H1 (cell line): ENCODE data around the gene TEK. TPM values are rescaled to one million over a fixed set of nuclear protein-coding genes. Genes with fewer than 3 reads are reported as not detected.

ENCODE experiments used
- CTCF ChIA-PET: fragments of 300-600 bp; sonication (Branson Sonifier 250); formaldehyde crosslinking; loops from one replicate; lab custom pipeline; 2021; ENCODE audit not compliant: partially characterized antibody; lab: Charles Lee
- POLR2A ChIA-PET: fragments of 300-600 bp; sonication (Branson Sonifier 250); formaldehyde crosslinking; loops from one replicate; lab custom pipeline; 2021; ENCODE audit warnings: inconsistent platforms; ENCODE audit not compliant: partially characterized antibody; lab: Charles Lee
- DNase-seq, 2 experiments: peaks; one replicate each; pipeline versions ENCODE4 v3.0.0 to v3.0.0-alpha.2; 2010 to 2022; ENCODE audit warnings: low spot score in 2 of 2, low read depth in 1 of 2, mixed read lengths in 1 of 2
- FAIRE-seq: peaks from 2 replicates; lab custom pipeline; 2011; peaks lifted over from hg19 to GRCh38; lab: Jason Lieb, UNC
- H2AFZ ChIP-seq: 2 replicates; pipeline ENCODE4 v1.8.1; 2012; ENCODE audit warnings: low read length, inconsistent platforms
- H2AK5ac ChIP-seq: 2 replicates; pipeline ENCODE4 v1.6.1; 2013; ENCODE audit warnings: low read depth, low read length
- H2BK120ac ChIP-seq: replicated peaks from 2 replicates; pipeline ENCODE3; 2013; ENCODE audit warnings: low read depth, low read length, inconsistent platforms
- H2BK12ac ChIP-seq: 2 replicates; pipeline ENCODE4 v1.6.1; 2013; ENCODE audit warnings: low read depth, low read length
- H2BK15ac ChIP-seq: 2 replicates; pipeline ENCODE4 v1.6.1; 2013; ENCODE audit warnings: low read length
- H2BK20ac ChIP-seq: 2 replicates; pipeline ENCODE4 v1.6.1; 2013; ENCODE audit warnings: low read length
- H2BK5ac ChIP-seq: 2 replicates; pipeline ENCODE4 v1.6.1; 2013; ENCODE audit warnings: low read depth, low read length
- H3K14ac ChIP-seq: 2 replicates; pipeline ENCODE4 v1.6.1; 2013; ENCODE audit warnings: inconsistent platforms; ENCODE audit not compliant: insufficient read length
- H3K18ac ChIP-seq: 2 replicates; pipeline ENCODE4 v1.6.1; 2013; ENCODE audit warnings: low read length; ENCODE audit errors: extremely low read depth
- H3K23ac ChIP-seq: 2 replicates; pipeline ENCODE4 v1.6.1; 2013; ENCODE audit warnings: inconsistent platforms; ENCODE audit not compliant: insufficient read length
- H3K23me2 ChIP-seq: 2 replicates; pipeline ENCODE4 v1.6.1; 2013; ENCODE audit warnings: low read depth, low read length
- H3K27ac ChIP-seq: 2 replicates; pipeline ENCODE4 v1.6.1; 2011; ENCODE audit warnings: low read depth, low read length, inconsistent platforms
- H3K27me3 ChIP-seq, 4 experiments: replicated peaks in 1 of 4; 1 replicate in 1 of 4; 2 replicates in 3 of 4; pipeline versions ENCODE4 v1.6.1 to v1.8.1; 2011 to 2013; ENCODE audit warnings: low read length in 3 of 4, mild to moderate bottlenecking in 3 of 4, inconsistent platforms in 2 of 4, mixed read lengths in 2 of 4, moderate library complexity in 1 of 4; ENCODE audit not compliant: control insufficient read depth in 3 of 4, insufficient read depth in 3 of 4; ENCODE audit errors: extremely low read depth in 1 of 4
- H3K36me3 ChIP-seq, 4 experiments: 2 replicates each; pipeline versions ENCODE4 v1.6.1 to v1.8.1; 2011 to 2013; ENCODE audit warnings: mild to moderate bottlenecking in 4 of 4, low read length in 3 of 4, moderate library complexity in 2 of 4, control low read depth in 1 of 4, inconsistent platforms in 1 of 4; ENCODE audit not compliant: insufficient read depth in 4 of 4, control insufficient read depth in 2 of 4
- H3K4ac ChIP-seq: replicated peaks from 2 replicates; pipeline ENCODE3; 2013; ENCODE audit warnings: low read length, low read depth, mixed read lengths, inconsistent platforms; ENCODE audit not compliant: insufficient read length
- H3K4me1 ChIP-seq, 4 experiments: replicated peaks in 1 of 4; 1 replicate in 1 of 4; 2 replicates in 3 of 4; pipeline versions ENCODE4 v1.6.1 to v1.8.1; 2011 to 2013; ENCODE audit warnings: low read length in 3 of 4, inconsistent platforms in 2 of 4, mixed read lengths in 1 of 4; ENCODE audit not compliant: insufficient read depth in 4 of 4, control insufficient read depth in 3 of 4
- H3K4me2 ChIP-seq, 2 experiments: 2 replicates each; pipeline versions ENCODE4 v1.6.1 to v1.8.1; 2011 to 2013; ENCODE audit warnings: low read depth in 2 of 2, low read length in 2 of 2, control low read depth in 1 of 2, inconsistent platforms in 1 of 2, mild to moderate bottlenecking in 1 of 2; ENCODE audit not compliant: insufficient read depth in 1 of 2
- H3K4me3 ChIP-seq, 4 experiments: fragments of 200-600, 300-600 bp in 1 of 4; sonication (generic), shearing (Covaris generic), sonication (Bioruptor Twin) in 1 of 4; 2 replicates each; pipeline versions ENCODE4 v1.5.1 to v1.8.1; 2011 to 2016; ENCODE audit warnings: low read length in 4 of 4, low read depth in 3 of 4, control low read depth in 2 of 4, inconsistent platforms in 2 of 4, mild to moderate bottlenecking in 2 of 4, mixed read lengths in 1 of 4, moderate library complexity in 1 of 4; ENCODE audit not compliant: insufficient read depth in 2 of 4; ENCODE audit errors: extremely low read depth in 1 of 4
- H3K56ac ChIP-seq: replicated peaks from 2 replicates; pipeline ENCODE3; 2013; ENCODE audit warnings: low read depth, mild to moderate bottlenecking, mixed read lengths, low read length, inconsistent platforms; ENCODE audit not compliant: insufficient read length
- H3K79me1 ChIP-seq: 2 replicates; pipeline ENCODE4 v1.6.1; 2013; ENCODE audit warnings: low read depth, low read length, control low read depth
- H3K79me2 ChIP-seq, 2 experiments: 2 replicates each; pipeline versions ENCODE4 v1.6.1 to v1.8.1; 2012 to 2013; ENCODE audit warnings: low read length in 2 of 2, mild to moderate bottlenecking in 2 of 2, inconsistent platforms in 1 of 2; ENCODE audit not compliant: insufficient read depth in 2 of 2, control insufficient read depth in 1 of 2
- H3K9ac ChIP-seq, 4 experiments: replicated peaks in 1 of 4; 1 replicate in 1 of 4; 2 replicates in 3 of 4; pipeline versions ENCODE4 v1.6.1 to v1.8.1; 2011 to 2013; ENCODE audit warnings: low read depth in 3 of 4, low read length in 3 of 4, control low read depth in 2 of 4, mild to moderate bottlenecking in 2 of 4, moderate library complexity in 2 of 4, inconsistent platforms in 1 of 4; ENCODE audit errors: extremely low read depth in 1 of 4
- H3K9me3 ChIP-seq, 2 experiments: 2 replicates each; pipeline versions ENCODE4 v1.6.1 to v1.8.1; 2012 to 2013; ENCODE audit warnings: mild to moderate bottlenecking in 2 of 2, moderate library complexity in 2 of 2, control low read depth in 1 of 2, inconsistent platforms in 1 of 2, low read depth in 1 of 2, low read length in 1 of 2, mixed read lengths in 1 of 2; ENCODE audit not compliant: insufficient read depth in 2 of 2
- H4K20me1 ChIP-seq, 2 experiments: replicated peaks in 1 of 2; 2 replicates each; pipeline versions ENCODE3 to v1.8.1; 2011 to 2013; ENCODE audit warnings: inconsistent platforms in 2 of 2, low read length in 2 of 2, mild to moderate bottlenecking in 1 of 2; ENCODE audit not compliant: insufficient read depth in 2 of 2, control insufficient read depth in 1 of 2
- H4K5ac ChIP-seq: 2 replicates; pipeline ENCODE4 v1.6.1; 2013; ENCODE audit warnings: low read length, low read depth, mixed read lengths, inconsistent platforms; ENCODE audit not compliant: insufficient read length
- H4K8ac ChIP-seq: 2 replicates; pipeline ENCODE4 v1.8.0; 2013; ENCODE audit warnings: mild to moderate bottlenecking, moderate library complexity, low read length, inconsistent platforms; ENCODE audit not compliant: insufficient read depth; ENCODE audit errors: extremely low read depth
- H4K91ac ChIP-seq: replicated peaks from 2 replicates; pipeline ENCODE3; 2013; ENCODE audit warnings: low read length, mixed read lengths, inconsistent platforms; ENCODE audit not compliant: insufficient read length
- ASH2L ChIP-seq: fragments of 200-600, 300-600 bp; sonication (generic); IDR thresholded peaks from one replicate; pipeline ENCODE4 v1.7.1; 2017; ENCODE audit warnings: low read length
- CREB1 ChIP-seq: IDR thresholded peaks from 2 replicates; pipeline ENCODE4 v1.6.1; 2012; ENCODE audit warnings: inconsistent platforms
- CTBP2 ChIP-seq: IDR thresholded peaks from 2 replicates; pipeline ENCODE4 v1.7.0; 2011; ENCODE audit warnings: borderline replicate concordance, mild to moderate bottlenecking, moderate library complexity, mixed read lengths, low read length; ENCODE audit not compliant: insufficient read depth, insufficient read length
- EP300 ChIP-seq, 2 experiments: IDR thresholded peaks; 1 replicate in 1 of 2; 2 replicates in 1 of 2; pipeline ENCODE4 v1.6.1; 2011 to 2012; ENCODE audit warnings: low read depth in 2 of 2, low read length in 2 of 2, mild to moderate bottlenecking in 2 of 2, borderline replicate concordance in 1 of 2, inconsistent platforms in 1 of 2, moderate library complexity in 1 of 2
- HDAC2 ChIP-seq, 2 experiments: fragments of 300-600 bp in 1 of 2; sonication (generic) in 1 of 2; IDR thresholded peaks; 2 replicates each; pipeline ENCODE4 v1.6.1; 2011 to 2012; ENCODE audit warnings: low read depth in 2 of 2, low read length in 2 of 2, mild to moderate bottlenecking in 2 of 2, moderate library complexity in 2 of 2, borderline replicate concordance in 1 of 2, inconsistent platforms in 1 of 2
- HDAC6 ChIP-seq: IDR thresholded peaks from one replicate; pipeline ENCODE4 v1.7.1; 2012; ENCODE audit warnings: low read depth, mild to moderate bottlenecking, inconsistent platforms, low read length, moderate library complexity
- MAX ChIP-seq: IDR thresholded peaks from 2 replicates; pipeline ENCODE4 v1.6.1; 2012; ENCODE audit warnings: inconsistent platforms
- RFX5 ChIP-seq: IDR thresholded peaks from 2 replicates; pipeline ENCODE4 v1.6.1; 2011; ENCODE audit warnings: low read depth, low read length, improper control_type of control experiment, borderline replicate concordance
- SAP30 ChIP-seq: fragments of 300-600 bp; sonication (generic); IDR thresholded peaks from 2 replicates; pipeline ENCODE4 v1.7.1; 2012; ENCODE audit warnings: low read length, moderate library complexity, mild to moderate bottlenecking, inconsistent platforms; ENCODE audit not compliant: insufficient read depth, insufficient replicate concordance
- SIN3A ChIP-seq, 2 experiments: IDR thresholded peaks in 1 of 2; conservative IDR thresholded peaks in 1 of 2; 2 replicates each; pipeline ENCODE4 v1.6.1; 2011 to 2012; ENCODE audit warnings: low read length in 2 of 2, improper control_type of control experiment in 1 of 2, low read depth in 1 of 2, mild to moderate bottlenecking in 1 of 2
- SP1 ChIP-seq: IDR thresholded peaks from 2 replicates; pipeline ENCODE4 v1.6.1; 2011; ENCODE audit warnings: low read depth, low read length
- SRF ChIP-seq: IDR thresholded peaks from 2 replicates; pipeline ENCODE4 v1.6.1; 2011; ENCODE audit warnings: mild to moderate bottlenecking, low read depth, low read length, moderate library complexity
- TCF12 ChIP-seq: IDR thresholded peaks from 2 replicates; pipeline ENCODE4 v1.6.1; 2011; ENCODE audit warnings: low read depth, mild to moderate bottlenecking, low read length
- WGBS, 2 experiments: shearing (Covaris generic) in 1 of 2; methylation state at CpG; one replicate each; pipeline versions ENCODE4 v1.1.6 to v1.1.7; 2013 to 2015; ENCODE audit warnings: low lambda C conversion rate in 2 of 2, mixed read lengths in 2 of 2, inconsistent platforms in 1 of 2, low coverage in 1 of 2, missing lambda C conversion rate in 1 of 2; ENCODE audit not compliant: insufficient replicate concordance in 2 of 2, insufficient coverage in 1 of 2, insufficient read length in 1 of 2; ENCODE audit errors: extremely low coverage in 1 of 2, missing lambda C conversion rate in 1 of 2; 5-methylcytosine and 5-hydroxymethylcytosine counted together
- polyA plus RNA-seq, 7 experiments: library from polyadenylated mRNA; depleted of rRNA in 3 of 7; stranded (reverse) in 5 of 7; unstranded in 2 of 7; fragments of >200 nt in 5 of 7; fragments of 200-250 nt in 2 of 7; gene quantifications; 1 replicate in 5 of 7; 2 replicates in 1 of 7; 4 replicates in 1 of 7; pipeline versions ENCODE4 v1.2.1 to v1.2.3, GENCODE V29; 2011 to 2013; ENCODE audit warnings: missing spikeins in 2 of 7, mixed read lengths in 2 of 7
- total RNA-seq: library from RNA; stranded (reverse); fragmentation: NEBNext Ultra II Directional; extraction: Animal tissue kit (Norgen Biotek cat#: 25700); gene quantifications from 2 replicates; pipeline ENCODE4 v1.2.1, GENCODE V29; 2021

The TEK gene
- total and polyA plus RNA-seq, 2 of the 8 experiments (the other 6 are each of a cell fraction or from before 2014, with no cell fraction given), result 11.0 to 35.8 TPM

- no peak overlapping the region for H3K4me3 ChIP-seq
- no peak overlapping the region for H3K18ac ChIP-seq
- no peak for TF ChIP-seq SP1
- TF ChIP-seq EP300 (IDR thresholded peaks at IDR 0.05; ENCODE audit: borderline replicate concordance in 1 of 2, low read depth in 2 of 2, low read length in 2 of 2), result no peak
- TF ChIP-seq SAP30, result no peak
- TF ChIP-seq CTBP2, result no peak
- no peak for TF ChIP-seq SRF
- no peak for TF ChIP-seq ASH2L
- TF ChIP-seq RFX5, result no peak
- TF ChIP-seq CREB1, result no peak
- TF ChIP-seq TCF12, result no peak
- TF ChIP-seq HDAC6, result no peak
- no peak for TF ChIP-seq HDAC2 (IDR thresholded peaks at IDR 0.05; ENCODE audit: borderline replicate concordance in 1 of 2, low read depth in 2 of 2, low read length in 2 of 2)
- no peak for TF ChIP-seq SIN3A (conservative IDR thresholded peaks at IDR 0.05 in 1 of 2, IDR thresholded peaks at IDR 0.05 in 1 of 2; ENCODE audit: low read depth in 1 of 2, low read length in 2 of 2)
- no peak for TF ChIP-seq MAX
- TF ChIP-seq, all 59 proteins: peak for 0
- H2BK12ac ChIP-seq, result no peak overlapping the region
- H3K23ac ChIP-seq, result no peak overlapping the region
- H4K5ac ChIP-seq, result no peak overlapping the region
- H3K27ac ChIP-seq, result no peak overlapping the region
- H4K91ac ChIP-seq, result no peak overlapping the region
- H3K9ac ChIP-seq, result no peak overlapping the region
- 95% methylated on average over 5 of the region's 5 CpGs; no CpG with 5 or more reads in 1 of the 2 experiments for WGBS, 2 experiments
- no peak overlapping the region for H2BK5ac ChIP-seq
- H3K36me3 ChIP-seq, result no peaks in the 10 kb centered on the region
- no peaks in the 10 kb centered on the region for H3K79me1 ChIP-seq
- H2BK15ac ChIP-seq, result no peak overlapping the region
- peak overlapping the region; percentile 6 for H2BK120ac ChIP-seq
- no peak overlapping the region for H3K14ac ChIP-seq
- no peaks in the 10 kb centered on the region for H4K20me1 ChIP-seq
- no peak overlapping the region for H2AFZ ChIP-seq
- no peak overlapping the region for H4K8ac ChIP-seq
- CTCF ChIA-PET, result no interaction called here
- H2AK5ac ChIP-seq, result no peak overlapping the region
- no peak overlapping the region for H2BK20ac ChIP-seq
- no peak overlapping the region for H3K4me2 ChIP-seq
- no peak overlapping the region for H3K56ac ChIP-seq
- POLR2A ChIA-PET, result no interaction called here
- no peaks in the 10 kb centered on the region for H3K9me3 ChIP-seq
- H3K4ac ChIP-seq, result no peak overlapping the region
- peaks cover 0 to 13% (median under 1%) of the 10 kb centered on the region in 4 experiments; a peak in 2 of 7 replicates for H3K4me1 ChIP-seq
- H3K79me2 ChIP-seq, result no peaks in the 10 kb centered on the region
- H3K23me2 ChIP-seq, result no peaks in the 10 kb centered on the region
- H3K27me3 ChIP-seq, result no peaks in the 10 kb centered on the region
- FAIRE-seq, result peak; percentile 50
- DNase-seq, result no peak
Observed at GRCh38 chr9:27150746-27151406, 41.9 kb downstream of the TEK start.
